HG03378 (cell line): ENCODE measurements around the gene SUGP1.

ENCODE experiments used
- ATAC-seq: cut with Tn5 transposase; IDR thresholded peaks from one replicate; pipeline ENCODE4 v1.9.1; 2021; ENCODE audit warnings: mild to moderate bottlenecking, moderate library complexity; ENCODE audit not compliant: unreplicated experiment

The SUGP1 gene

GRCh38 chr19:19342086-19343015 lies 22.0 kb upstream of the SUGP1 start:
- ATAC-seq, result no peak

DNA sequence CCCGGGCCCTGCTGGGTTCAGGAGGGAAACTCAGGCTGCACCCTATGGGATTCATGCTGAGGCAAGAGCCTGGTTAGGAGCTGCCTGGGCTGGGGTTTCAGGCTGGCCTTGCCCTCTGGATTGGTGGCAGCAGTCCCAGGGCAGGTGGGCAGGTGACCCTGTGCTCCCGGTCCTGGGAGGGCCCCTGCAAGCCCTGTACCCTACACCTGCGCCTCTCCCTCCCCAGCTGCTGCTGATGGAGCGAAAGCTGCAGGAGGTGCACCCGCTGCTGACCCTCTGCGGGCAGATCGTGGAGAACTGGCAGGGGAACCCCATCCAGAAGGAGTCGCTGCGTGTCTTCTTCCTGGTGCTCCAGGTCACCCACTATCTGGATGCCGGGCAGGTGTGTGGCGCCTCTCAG lies 20.7 kb upstream of the SUGP1 start:
- ATAC-seq, result no peak

DNA sequence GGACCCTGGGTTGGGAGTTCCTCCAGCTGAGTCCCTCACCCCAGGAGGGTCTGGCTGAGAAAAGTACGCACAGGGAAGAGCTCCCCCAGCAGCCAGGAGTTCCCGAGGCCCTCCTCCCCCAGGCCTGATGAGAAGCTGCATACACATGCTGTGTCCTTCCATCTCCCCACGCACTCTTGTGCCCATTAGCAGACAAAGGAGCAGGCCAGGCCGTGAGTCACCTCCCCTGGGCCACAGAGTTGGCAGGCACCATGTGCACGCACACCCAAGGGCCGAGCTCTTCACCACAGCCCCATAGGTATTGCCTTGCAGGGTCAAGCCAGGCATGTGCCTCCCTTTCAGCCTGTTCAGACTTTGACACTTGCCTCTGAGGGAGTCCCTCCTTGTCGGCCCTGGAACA lies 17.8 kb upstream of the SUGP1 start:
- no peak for ATAC-seq

DNA sequence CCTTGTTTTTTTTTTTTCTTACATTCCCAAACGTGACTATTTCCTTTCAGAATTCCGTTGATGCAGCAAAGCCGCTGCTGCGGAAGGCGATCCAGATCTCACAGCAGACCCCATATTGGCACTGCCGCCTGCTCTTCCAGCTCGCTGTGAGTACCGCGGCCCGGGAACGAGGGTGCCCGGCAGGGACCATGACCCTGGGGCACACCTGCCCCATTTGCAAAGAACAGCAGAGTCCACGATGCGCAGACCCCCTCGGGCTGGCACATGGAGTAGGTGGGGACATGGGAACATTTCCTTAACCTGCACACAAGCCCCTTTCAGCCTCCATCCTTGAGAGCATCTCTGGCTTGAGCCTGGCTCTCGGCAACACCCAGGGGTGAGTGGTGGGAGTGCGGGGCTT lies 16.8 kb upstream of the SUGP1 start:
- ATAC-seq, result no peak

GRCh38 chr19:19336597-19336996 lies 16.3 kb upstream of the SUGP1 start:
- no peak for ATAC-seq

DNA sequence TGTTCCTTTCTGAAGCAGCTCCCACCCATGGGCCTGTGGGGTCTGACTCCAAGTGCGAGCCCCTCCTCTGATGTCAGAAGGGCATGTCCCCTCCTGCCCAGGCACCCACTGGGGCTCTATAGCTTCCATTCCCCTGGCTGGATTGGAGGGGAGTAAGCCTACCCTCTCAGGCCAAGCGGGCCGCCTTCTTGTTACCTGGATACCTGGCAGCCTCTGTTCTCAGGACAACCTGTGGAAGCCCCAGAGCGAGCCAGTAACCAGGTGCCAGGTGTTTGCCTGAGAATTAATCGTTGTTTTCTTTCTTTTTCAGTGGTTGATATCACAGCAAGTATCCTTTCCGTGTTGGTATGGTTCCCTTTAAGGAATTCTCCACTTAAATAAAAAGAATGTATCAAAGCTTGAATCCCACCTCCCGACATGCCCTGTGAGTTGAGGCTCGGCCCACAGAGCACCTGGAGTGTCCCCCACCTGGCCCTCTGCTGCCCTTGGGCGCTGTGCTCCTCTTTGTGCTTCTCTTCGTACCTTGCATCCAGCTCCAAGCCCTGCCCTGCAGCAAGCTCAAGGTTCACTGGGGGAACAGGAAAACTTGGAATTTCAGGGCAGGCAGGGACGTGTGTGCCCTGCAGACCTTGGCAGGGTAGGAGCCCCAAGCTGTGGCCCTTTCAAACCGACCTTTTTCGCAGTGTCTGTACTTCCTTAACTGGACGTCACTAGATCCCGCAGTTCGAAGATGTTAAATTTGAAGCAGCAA lies 15.3 kb upstream of the SUGP1 start:
- ATAC-seq, result no peak

- no peak for ATAC-seq
These were observed 14.7 kb upstream of the SUGP1 start for GRCh38 chr19:19334989-19335344.

DNA sequence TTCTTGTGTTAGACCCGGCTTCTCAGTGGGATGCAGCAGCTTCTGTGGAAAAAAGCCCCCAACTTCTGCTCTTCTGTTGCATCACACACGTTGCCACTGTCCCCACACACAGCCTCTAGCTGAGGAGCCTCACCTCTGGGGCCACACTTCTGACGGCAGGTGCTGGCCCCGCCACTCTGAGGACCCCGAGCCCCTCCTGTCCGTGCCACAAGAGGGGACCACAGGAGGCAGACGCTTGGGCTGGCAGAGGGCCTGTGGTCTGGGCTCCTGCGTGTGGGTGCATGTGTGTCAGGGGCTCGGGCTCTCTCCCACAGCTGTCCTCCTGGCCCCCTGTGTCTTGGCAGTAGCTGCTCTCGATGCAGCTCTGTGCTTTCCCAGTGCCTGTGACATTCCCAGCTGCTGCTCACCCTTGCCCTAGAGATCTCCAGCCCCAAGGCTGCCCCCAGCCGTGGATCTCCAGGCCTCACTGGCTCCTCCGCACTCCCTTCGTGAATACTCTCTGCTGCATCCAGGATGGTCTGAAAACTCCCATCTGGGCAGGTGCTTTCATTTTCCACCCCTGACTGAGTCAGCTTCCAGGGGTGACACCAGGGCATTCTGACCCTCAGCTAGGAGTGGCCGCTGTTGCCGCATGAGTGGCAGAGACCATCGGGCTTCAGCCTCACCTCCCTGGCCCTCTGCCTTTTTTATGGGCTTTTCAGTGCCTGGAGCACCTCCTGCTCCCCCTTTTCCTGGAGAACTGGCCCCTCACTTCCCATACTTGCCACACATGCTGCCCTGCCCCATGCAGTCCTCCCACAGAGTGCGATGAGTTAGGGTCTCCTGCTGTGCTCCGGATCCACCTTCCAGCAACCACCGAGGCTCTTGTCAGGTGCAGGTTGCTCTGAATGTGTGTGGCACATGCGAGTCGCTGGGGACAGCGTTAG lies 14.0 kb upstream of the SUGP1 start:
- no peak for ATAC-seq

DNA sequence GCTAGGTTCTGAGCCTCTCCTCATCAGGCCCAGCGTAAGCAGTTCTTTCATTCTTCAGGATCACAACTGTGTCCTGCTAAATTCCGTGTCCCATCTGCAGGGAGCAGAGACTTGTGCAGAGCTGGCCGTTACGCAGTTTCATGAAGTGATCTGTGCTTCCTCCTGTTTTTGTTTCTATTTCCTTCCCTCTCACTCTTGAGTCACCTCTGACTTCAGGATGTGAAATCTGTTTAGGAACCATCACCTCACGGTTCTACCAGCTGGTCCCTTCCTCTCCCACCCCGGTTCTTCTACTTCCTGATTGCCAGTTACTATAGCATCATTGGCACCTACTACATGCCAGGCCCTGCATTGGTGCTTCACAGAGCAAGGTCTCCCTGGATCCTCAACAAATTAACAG lies 8.8 kb upstream of the SUGP1 start:
- no peak for ATAC-seq

GRCh38 chr19:19327672-19328071 lies 7.4 kb upstream of the SUGP1 start:
- ATAC-seq, result no peak

DNA sequence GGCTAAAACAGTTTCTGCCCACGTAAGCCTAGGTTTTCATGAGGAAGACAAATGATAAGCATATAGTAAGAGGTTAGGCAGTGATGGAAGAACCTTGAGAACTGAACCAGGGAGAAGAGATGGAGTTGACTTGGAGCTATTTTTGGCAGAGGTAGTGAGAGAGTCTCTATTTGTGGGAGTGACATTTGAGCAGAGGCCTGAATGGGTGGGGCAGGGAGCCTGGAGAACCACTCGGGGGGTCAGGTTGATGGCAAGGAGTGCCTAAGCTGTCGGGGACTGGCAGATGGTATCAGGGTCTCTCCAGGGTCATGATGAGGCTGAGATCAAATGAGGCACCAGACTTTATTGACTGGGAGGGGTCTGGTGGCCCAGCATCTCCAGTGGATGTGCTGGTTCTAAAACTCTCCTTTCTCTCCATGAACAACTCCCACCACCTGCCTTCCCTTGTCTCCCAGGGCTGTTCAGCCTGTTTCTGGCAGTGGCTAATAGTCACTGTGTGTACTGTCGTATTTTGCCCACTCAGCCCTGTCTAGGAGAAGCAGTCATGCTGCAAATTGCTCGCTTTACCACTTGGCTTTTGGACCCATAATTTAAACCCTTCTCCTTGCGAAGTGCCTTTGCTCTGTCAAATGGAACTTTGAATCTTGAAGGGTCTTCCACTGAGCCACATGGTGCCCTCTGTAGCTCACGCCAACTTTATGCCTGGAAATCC lies 3.9 kb upstream of the SUGP1 start:
- ATAC-seq, result no peak

DNA sequence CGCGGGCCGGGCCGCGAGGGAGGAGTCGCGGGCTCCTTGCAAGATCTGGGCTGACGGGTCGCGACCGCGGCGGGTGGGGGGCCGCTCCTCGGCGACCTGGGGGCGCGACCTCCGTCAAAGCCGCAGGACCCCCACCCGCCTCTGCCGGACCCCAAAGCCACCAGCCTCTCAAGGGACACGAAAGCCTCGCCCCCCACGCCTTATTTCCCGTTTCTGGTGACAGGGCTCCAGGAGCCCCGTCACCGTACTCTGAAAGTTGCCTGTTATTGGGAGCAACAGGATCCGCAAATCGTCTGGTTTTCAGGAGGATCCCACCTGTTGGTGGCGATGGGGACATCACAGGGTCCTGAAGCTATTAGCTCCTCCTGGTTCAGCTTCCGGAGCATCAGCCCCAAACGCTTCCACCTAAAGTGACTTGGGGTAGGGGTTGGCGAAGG lies 850 bp upstream of the SUGP1 start:
- ATAC-seq, result no peak

- peak; percentile 22 for ATAC-seq
These were observed 463 bp downstream of the SUGP1 start for GRCh38 chr19:19319732-19320360.

DNA sequence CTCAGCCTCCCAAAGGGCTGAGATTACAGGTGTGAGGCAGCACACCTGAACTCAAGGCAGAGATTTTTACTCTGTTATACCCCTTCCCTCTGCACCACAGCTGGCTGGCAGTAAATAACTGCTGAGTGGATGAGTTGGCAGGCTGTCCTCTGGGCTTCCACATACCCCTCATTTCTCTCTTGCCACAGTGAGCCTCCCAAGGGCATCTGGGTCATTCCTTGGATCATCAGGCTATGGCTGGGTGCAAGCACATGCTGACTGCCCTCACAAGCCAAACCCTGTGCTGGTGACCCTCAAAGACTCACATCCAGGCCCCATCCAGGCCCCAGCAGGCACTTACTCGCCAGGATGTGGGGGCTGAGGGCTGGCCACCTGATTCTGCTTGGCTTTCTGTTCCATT lies 4.2 kb downstream of the SUGP1 start:
- no peak for ATAC-seq

GRCh38 chr19:19315444-19315843 lies 4.9 kb downstream of the SUGP1 start:
- ATAC-seq, result no peak

GRCh38 chr19:19308373-19308772 lies 11.9 kb downstream of the SUGP1 start:
- no peak for ATAC-seq

- ATAC-seq, result no peak
These were observed 14.1 kb downstream of the SUGP1 start for GRCh38 chr19:19306191-19306590.

DNA sequence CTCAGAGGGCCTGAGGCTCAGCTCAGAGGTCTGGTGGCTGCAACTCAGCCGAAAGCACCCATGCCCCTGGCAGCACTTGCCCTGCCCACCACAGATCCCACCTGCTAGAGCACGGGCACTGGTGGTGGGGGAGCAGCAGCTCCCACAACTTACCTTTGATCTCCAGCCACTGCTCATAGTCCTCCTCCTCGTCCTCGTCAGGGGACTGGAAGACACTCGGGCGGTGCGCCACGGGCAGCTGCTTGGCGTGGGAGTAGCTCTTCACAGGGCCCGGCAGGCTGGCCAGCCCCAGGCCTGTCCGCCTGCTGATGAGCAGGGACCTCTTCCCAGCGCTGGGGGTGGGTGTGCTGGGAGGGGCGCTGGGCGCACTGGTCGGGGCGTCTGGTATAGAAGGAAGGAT lies 14.6 kb downstream of the SUGP1 start:
- ATAC-seq, result no peak

DNA sequence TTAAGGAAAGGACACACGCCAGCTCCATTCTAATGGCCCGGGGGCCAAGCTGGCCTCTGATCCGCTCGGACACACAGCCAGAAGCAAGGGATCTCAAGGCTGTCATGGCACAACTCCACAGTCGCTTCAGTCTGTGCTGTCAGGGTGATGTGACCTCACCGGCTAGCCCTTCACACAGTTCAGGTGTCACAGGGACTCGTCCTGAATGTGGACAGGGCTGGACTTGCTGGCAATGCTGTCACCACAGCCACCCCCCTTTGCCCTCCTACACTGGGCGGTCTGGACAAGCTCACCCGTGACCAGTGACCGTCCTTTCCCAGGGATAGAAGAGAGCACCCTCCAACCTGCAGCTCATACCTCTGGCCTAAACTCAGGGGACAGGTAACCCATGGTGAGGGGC lies 15.2 kb downstream of the SUGP1 start:
- no peak for ATAC-seq
